GM04503 (cell line): ENCODE data around the gene DYNC2LI1.

Source experiments
- DNase-seq: peaks from one replicate; pipeline ENCODE4 v3.0.0-alpha.2; 2012; ENCODE audit warnings: low read depth

The DYNC2LI1 gene

GRCh38 chr2:43846140-43846793, 72.4 kb downstream of the DYNC2LI1 start:
- DNase-seq: no peak

GRCh38 chr2:43848214-43848613, 74.4 kb downstream of the DYNC2LI1 start:
- peak; percentile 2 for DNase-seq

GRCh38 chr2:43851011-43851980, 77.5 kb downstream of the DYNC2LI1 start:
- DNase-seq: no peak

GRCh38 chr2:43852196-43852730, 78.4 kb downstream of the DYNC2LI1 start:
- DNase-seq: no peak

- no peak for DNase-seq
Observed at GRCh38 chr2:43853141-43854081, 79.6 kb downstream of the DYNC2LI1 start.

GRCh38 chr2:43854671-43855070, 80.8 kb downstream of the DYNC2LI1 start:
- no peak for DNase-seq

- DNase-seq: no peak
Observed at GRCh38 chr2:43855292-43855691, 81.5 kb downstream of the DYNC2LI1 start.
